ENCODE measurements around the gene CDCP1.
"Not testable (repeated sequence)": the region's sequence is repeated elsewhere in the genome, so short reads cannot be mapped to it uniquely, and the experiment has no call there.

CDCP1 gene

GRCh38 chr3:45083023-45083422, 63.2 kb downstream of the CDCP1 start:
- no peak overlapping the region for H3K4me3 ChIP-seq
- H3K27ac ChIP-seq, result no peak overlapping the region
- no peak for DNase-seq (ENCODE audit: low spot score)
- TF ChIP-seq CTCF (IDR thresholded peaks at IDR 0.05), result no peak

- no peak for DNase-seq (ENCODE audit: low spot score)
- no peak overlapping the region for H3K4me3 ChIP-seq
- no peak for TF ChIP-seq CTCF (IDR thresholded peaks at IDR 0.05)
- no peak overlapping the region for H3K27ac ChIP-seq
Observed at GRCh38 chr3:45082142-45082538, 64.0 kb downstream of the CDCP1 start.

GRCh38 chr3:45081506-45082141, 64.6 kb downstream of the CDCP1 start:
- no peak for TF ChIP-seq CTCF (IDR thresholded peaks at IDR 0.05)
- Histone ChIP-seq H3K27ac (no peak overlapping the region), H3K4me3 (no peak overlapping the region)
- no peak for DNase-seq (ENCODE audit: low spot score)

- no peak for TF ChIP-seq CTCF (IDR thresholded peaks at IDR 0.05)
- no peak overlapping the region for H3K4me3 ChIP-seq
- H3K27ac ChIP-seq, result no peak overlapping the region
- DNase-seq (ENCODE audit: low spot score), result no peak
Observed at GRCh38 chr3:45080824-45081223, 65.4 kb downstream of the CDCP1 start.

GRCh38 chr3:45079715-45080114, 66.5 kb downstream of the CDCP1 start:
- Histone ChIP-seq H3K4me3 (no peak overlapping the region), H3K27ac (no peak overlapping the region)
- no peak for TF ChIP-seq CTCF (IDR thresholded peaks at IDR 0.05)
- no peak for DNase-seq (ENCODE audit: low spot score)

- H3K4me3 ChIP-seq, result no peak overlapping the region
- H3K27ac ChIP-seq, result no peak overlapping the region
- no peak for DNase-seq (ENCODE audit: low spot score)
- TF ChIP-seq CTCF (IDR thresholded peaks at IDR 0.05), result no peak
Observed at GRCh38 chr3:45078910-45079522, 67.2 kb downstream of the CDCP1 start.

GRCh38 chr3:45078256-45078655, 67.9 kb downstream of the CDCP1 start:
- not testable (repeated sequence) for H3K4me3 ChIP-seq; DNase-seq (ENCODE audit: low spot score); H3K27ac ChIP-seq

Measured in coronary artery (tissue), 2 donors.